ENCODE data around the gene EIF4E3. TPM values are rescaled to one million over a fixed set of nuclear protein-coding genes. Genes with fewer than 3 reads are reported as not detected.

The EIF4E3 gene
- total and polyA plus RNA-seq, 7 experiments from 2014 or later: 17.7 to 72.8 (median 35.3) TPM

DNA sequence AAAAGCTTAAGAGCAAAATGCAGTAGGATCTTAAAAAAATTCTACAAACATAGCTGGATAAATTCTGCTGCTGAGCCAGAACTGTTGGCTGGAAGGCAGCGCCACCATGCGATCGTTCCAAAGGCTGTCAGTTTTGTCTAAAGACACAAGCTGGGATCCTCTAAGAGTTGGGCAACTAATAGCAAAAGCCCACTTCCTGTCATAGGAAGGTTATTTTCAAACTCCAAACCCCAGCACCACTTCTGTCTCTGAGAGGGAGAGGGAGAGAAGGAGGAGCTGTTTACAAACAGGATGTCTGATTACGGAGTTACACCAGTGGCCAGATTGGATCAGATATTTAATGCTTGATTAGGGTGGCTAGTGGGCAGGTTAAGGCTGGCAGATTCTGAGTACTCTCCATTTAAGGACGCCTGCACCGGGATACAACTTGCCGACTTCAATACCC lies 44.0 kb downstream of the EIF4E3 start:
- ATAC-seq (peak; percentile 60), DNase-seq (peak in 6 of 9 donors; percentile 12 to 54 (median 18))
- intact Hi-C loops (cut with micrococcal nuclease): loop anchor here in 1 of 2 donors (1.0 kb wide), 2 partner anchors 1131 to 1617 kb away; no protein-coding TSS in a partner anchor
- Histone ChIP-seq H3K4me1 (ENCODE audit: control insufficient read depth in 2 of 2, insufficient read depth in 2 of 2, low read length in 2 of 2) (no peaks in the 10 kb centered on the region), H3K4me3 (ENCODE audit: low read length) (no peak overlapping the region), H3K27ac (ENCODE audit: low read depth, low read length) (no peak overlapping the region), H3K36me3 (ENCODE audit: control insufficient read depth in 2 of 3, insufficient read depth in 3 of 3, low read length in 3 of 3) (peaks cover 0 to 15% (median 7%) of the 10 kb centered on the region in 3 experiments), H3K27me3 (ENCODE audit: control insufficient read depth in 2 of 2, insufficient read depth in 2 of 2, low read length in 2 of 2) (no peaks in the 10 kb centered on the region), H3K9me3 (ENCODE audit: control insufficient read depth in 2 of 3, low read length in 3 of 3) (no peaks in the 10 kb centered on the region)
- Mint-ChIP-seq H3K4me1 (peaks cover 0 to 22% (median 10%) of the 10 kb centered on the region in 7 donors), H3K27me3 (no peaks in the 10 kb centered on the region), H3K27ac (peak overlapping the region in 4 of 9 donors; percentile 48 to 86 (median 60)), H3K36me3 (peaks cover 7 to 27% (median 22%) of the 10 kb centered on the region in 5 donors), H3K9me3 (no peaks in the 10 kb centered on the region), H3K4me3 (no peak overlapping the region)
- ChIA-PET POLR2A (interaction anchor here (0.6 kb wide), 1 partner anchor 1189 kb away, joined by 5 read pairs; no protein-coding TSS in a partner anchor), CTCF (interaction anchor here (1.0 to 1.4 kb wide), 3 partner anchors 10 to 1131 kb away, joined by 3 to 4 read pairs (median 3); no protein-coding TSS in a partner anchor)

DNA sequence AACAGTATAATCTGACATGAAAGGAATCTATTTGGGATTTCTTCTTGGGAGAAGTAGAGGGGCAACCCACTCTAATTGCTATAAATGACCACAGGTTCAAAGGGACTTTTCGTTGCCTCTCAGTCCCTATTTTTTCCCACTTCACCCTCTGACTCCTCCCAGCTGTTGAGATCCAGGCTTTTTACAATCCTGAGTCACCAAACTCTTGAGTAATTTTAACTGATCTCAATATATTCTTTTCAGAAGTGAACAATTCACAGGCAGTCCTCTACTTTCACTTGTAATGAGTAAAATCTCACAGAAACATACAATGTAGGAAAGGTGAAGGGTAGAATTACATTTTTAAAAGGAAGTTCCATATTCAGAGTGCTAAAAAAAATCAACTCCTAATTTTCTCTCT lies 44.6 kb downstream of the EIF4E3 start:
- no peaks in the 10 kb centered on the region for H3K27me3 ChIP-seq (ENCODE audit: control insufficient read depth in 2 of 2, insufficient read depth in 2 of 2, low read length in 2 of 2)
- no peak overlapping the region for H3K27ac ChIP-seq (ENCODE audit: low read depth, low read length)
- intact Hi-C loops (cut with micrococcal nuclease): loop anchor here in 1 of 2 donors (1.0 kb wide), 2 partner anchors 1130 to 1616 kb away; no protein-coding TSS in a partner anchor
- H3K9me3 Mint-ChIP-seq: no peaks in the 10 kb centered on the region
- peaks cover 0 to 9% (median 7%) of the 10 kb centered on the region in 3 experiments for H3K36me3 ChIP-seq (ENCODE audit: control insufficient read depth in 2 of 3, insufficient read depth in 3 of 3, low read length in 3 of 3)
- ChIA-PET POLR2A (no interaction called here), CTCF (interaction anchor here (1.0 to 1.4 kb wide), 3 partner anchors 10 to 1130 kb away, joined by 3 to 4 read pairs (median 3); no protein-coding TSS in a partner anchor)
- H3K27ac Mint-ChIP-seq: peak overlapping the region in 1 of 9 donors; percentile 24
- no peaks in the 10 kb centered on the region for H3K27me3 Mint-ChIP-seq
- peaks cover 0 to 22% (median 10%) of the 10 kb centered on the region in 7 donors for H3K4me1 Mint-ChIP-seq
- H3K4me1 ChIP-seq (ENCODE audit: control insufficient read depth in 2 of 2, insufficient read depth in 2 of 2, low read length in 2 of 2): no peaks in the 10 kb centered on the region
- no peak overlapping the region for H3K4me3 Mint-ChIP-seq
- ATAC-seq (no peak), DNase-seq (no peak)
- no peak overlapping the region for H3K4me3 ChIP-seq (ENCODE audit: low read length)
- peaks cover 7 to 30% (median 21%) of the 10 kb centered on the region in 5 donors for H3K36me3 Mint-ChIP-seq
- H3K9me3 ChIP-seq (ENCODE audit: control insufficient read depth in 2 of 3, low read length in 3 of 3): no peaks in the 10 kb centered on the region

DNA sequence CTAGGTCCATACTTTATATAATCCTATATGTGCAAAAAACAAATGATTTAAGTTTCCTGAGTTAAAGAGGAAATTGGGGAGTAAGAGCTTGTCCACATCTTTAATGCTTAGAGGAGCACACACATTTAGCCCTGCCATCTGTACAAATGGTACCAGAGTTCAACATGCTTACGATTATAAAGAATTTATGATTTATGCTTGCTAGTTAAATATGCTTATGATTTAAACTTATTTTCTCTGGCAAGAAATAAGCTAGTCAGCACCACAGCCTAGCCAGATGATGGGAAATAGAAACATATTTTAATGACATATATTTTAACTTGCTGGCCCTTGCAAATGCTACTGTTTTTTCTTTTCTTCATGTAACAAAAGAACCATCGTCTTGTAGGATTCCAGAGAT lies 48.3 kb downstream of the EIF4E3 start:
- Mint-ChIP-seq H3K4me1 (peaks cover 0 to 21% (median 8%) of the 10 kb centered on the region in 7 donors), H3K36me3 (peaks cover 0 to 26% (median 24%) of the 10 kb centered on the region in 5 donors), H3K4me3 (no peak overlapping the region), H3K27me3 (no peaks in the 10 kb centered on the region), H3K27ac (peak overlapping the region in 1 of 9 donors; percentile 28), H3K9me3 (no peaks in the 10 kb centered on the region)
- Histone ChIP-seq H3K9me3 (ENCODE audit: control insufficient read depth in 2 of 3, low read length in 3 of 3) (no peaks in the 10 kb centered on the region), H3K4me1 (ENCODE audit: control insufficient read depth in 2 of 2, insufficient read depth in 2 of 2, low read length in 2 of 2) (no peaks in the 10 kb centered on the region), H3K27ac (ENCODE audit: low read depth, low read length) (no peak overlapping the region), H3K4me3 (ENCODE audit: low read length) (no peak overlapping the region), H3K27me3 (ENCODE audit: control insufficient read depth in 2 of 2, insufficient read depth in 2 of 2, low read length in 2 of 2) (no peaks in the 10 kb centered on the region), H3K36me3 (ENCODE audit: control insufficient read depth in 2 of 3, insufficient read depth in 3 of 3, low read length in 3 of 3) (no peaks in the 10 kb centered on the region)
- intact Hi-C loops (cut with micrococcal nuclease): no loop called here
- POLR2A ChIA-PET: no interaction called here
- ATAC-seq: no peak
- DNase-seq: no peak
- CTCF ChIA-PET: interaction anchor here (0.6 kb wide), 1 partner anchor 888 kb away, joined by 3 read pairs; no protein-coding TSS in a partner anchor

DNA sequence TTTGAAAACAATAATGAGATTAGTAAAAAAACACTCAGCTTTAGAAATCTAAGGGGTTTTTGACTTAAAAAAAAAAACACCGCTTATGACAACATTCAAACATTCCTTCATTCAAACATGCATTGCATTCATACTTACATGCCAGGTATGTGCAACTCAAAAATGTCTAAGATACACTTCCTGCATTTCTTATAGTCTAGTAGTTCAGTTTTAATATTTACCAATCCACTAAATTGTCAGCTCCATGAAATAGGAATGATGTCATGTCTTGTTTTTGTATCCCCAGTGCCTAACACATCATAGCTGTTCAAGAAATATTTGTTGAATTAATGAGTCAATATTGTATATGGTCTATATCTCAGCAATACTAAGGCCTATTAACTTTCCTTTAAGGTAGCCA lies 51.7 kb downstream of the EIF4E3 start:
- CTCF ChIA-PET: no interaction called here
- peaks cover 0 to 15% (median 2%) of the 10 kb centered on the region in 7 donors for H3K4me1 Mint-ChIP-seq
- peaks cover 0 to 2% (median 0%) of the 10 kb centered on the region in 11 donors for H3K9me3 Mint-ChIP-seq
- no peaks in the 10 kb centered on the region for H3K27me3 ChIP-seq (ENCODE audit: control insufficient read depth in 2 of 2, insufficient read depth in 2 of 2, low read length in 2 of 2)
- no peak for ATAC-seq
- H3K27me3 Mint-ChIP-seq: no peaks in the 10 kb centered on the region
- no peaks in the 10 kb centered on the region for H3K36me3 ChIP-seq (ENCODE audit: control insufficient read depth in 2 of 3, insufficient read depth in 3 of 3, low read length in 3 of 3)
- no peak for DNase-seq
- peaks cover 7 to 33% (median 24%) of the 10 kb centered on the region in 5 donors for H3K36me3 Mint-ChIP-seq
- H3K4me3 Mint-ChIP-seq: no peak overlapping the region
- POLR2A ChIA-PET: no interaction called here
- no peaks in the 10 kb centered on the region for H3K9me3 ChIP-seq (ENCODE audit: control insufficient read depth in 2 of 3, low read length in 3 of 3)
- H3K4me3 ChIP-seq (ENCODE audit: low read length): no peak overlapping the region
- no peaks in the 10 kb centered on the region for H3K4me1 ChIP-seq (ENCODE audit: control insufficient read depth in 2 of 2, insufficient read depth in 2 of 2, low read length in 2 of 2)
- no peak overlapping the region for H3K27ac ChIP-seq (ENCODE audit: low read depth, low read length)
- H3K27ac Mint-ChIP-seq: peak overlapping the region in 4 of 9 donors; percentile 25 to 34 (median 32)
- intact Hi-C loops (cut with micrococcal nuclease): no loop called here

DNA sequence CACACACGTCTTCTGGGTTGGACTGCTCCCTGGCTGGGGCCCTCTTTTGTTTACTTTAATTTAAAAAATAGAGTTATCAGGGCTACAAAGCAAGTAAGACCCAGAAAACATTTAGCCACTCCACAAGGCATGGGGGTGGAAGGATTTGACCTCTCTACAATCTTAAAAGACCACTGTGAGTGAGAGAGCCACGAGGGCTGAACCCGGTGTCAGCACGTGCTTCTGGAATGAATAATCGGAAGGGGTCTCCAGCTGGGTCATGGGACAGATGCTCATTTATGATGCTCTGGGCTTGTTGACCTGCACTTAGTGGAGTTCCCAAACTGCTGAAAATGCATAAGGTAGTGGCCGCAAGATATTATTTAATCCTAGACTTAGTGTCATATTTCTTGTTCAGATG lies 52.4 kb downstream of the EIF4E3 start:
- H3K4me1 ChIP-seq (ENCODE audit: control insufficient read depth in 2 of 2, insufficient read depth in 2 of 2, low read length in 2 of 2): no peaks in the 10 kb centered on the region
- no peak for ATAC-seq
- ChIA-PET CTCF (no interaction called here), POLR2A (no interaction called here)
- Mint-ChIP-seq H3K4me3 (no peak overlapping the region), H3K27ac (peak overlapping the region in 3 of 9 donors; percentile 25 to 64 (median 55)), H3K9me3 (peaks cover 0 to 9% (median 0%) of the 10 kb centered on the region in 11 donors), H3K27me3 (no peaks in the 10 kb centered on the region), H3K36me3 (peaks cover 7 to 32% (median 27%) of the 10 kb centered on the region in 5 donors), H3K4me1 (peaks cover 0 to 13% (median 6%) of the 10 kb centered on the region in 7 donors)
- no peaks in the 10 kb centered on the region for H3K27me3 ChIP-seq (ENCODE audit: control insufficient read depth in 2 of 2, insufficient read depth in 2 of 2, low read length in 2 of 2)
- no peaks in the 10 kb centered on the region for H3K9me3 ChIP-seq (ENCODE audit: control insufficient read depth in 2 of 3, low read length in 3 of 3)
- H3K4me3 ChIP-seq (ENCODE audit: low read length): no peak overlapping the region
- no peak for DNase-seq
- intact Hi-C loops (cut with micrococcal nuclease): no loop called here
- no peaks in the 10 kb centered on the region for H3K36me3 ChIP-seq (ENCODE audit: control insufficient read depth in 2 of 3, insufficient read depth in 3 of 3, low read length in 3 of 3)
- no peak overlapping the region for H3K27ac ChIP-seq (ENCODE audit: low read depth, low read length)

DNA sequence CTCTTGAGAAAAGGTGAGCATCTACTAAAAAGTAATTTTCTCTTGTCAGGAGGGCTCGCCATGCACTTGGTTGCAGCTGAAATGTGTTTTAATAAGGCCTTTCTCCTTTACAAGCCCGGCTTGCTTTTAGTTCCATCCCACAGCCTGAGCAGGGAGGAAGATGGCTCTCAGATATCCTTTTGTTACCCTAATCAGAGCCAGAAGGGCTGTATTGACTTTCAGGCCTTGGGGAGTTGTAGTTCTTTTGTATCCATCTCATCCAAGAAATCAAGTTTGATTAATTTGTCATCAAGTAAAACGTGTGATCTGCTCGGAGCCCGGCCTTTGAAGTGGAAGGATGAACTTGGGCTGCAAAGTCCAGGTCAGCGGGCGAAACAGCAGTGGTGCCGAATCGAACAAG lies 52.9 kb downstream of the EIF4E3 start:
- no peaks in the 10 kb centered on the region for H3K27me3 ChIP-seq (ENCODE audit: control insufficient read depth in 2 of 2, insufficient read depth in 2 of 2, low read length in 2 of 2)
- Mint-ChIP-seq H3K36me3 (peaks cover 6 to 32% (median 30%) of the 10 kb centered on the region in 5 donors), H3K27ac (peak overlapping the region in 3 of 9 donors; percentile 13 to 64 (median 25)), H3K4me1 (peaks cover 0 to 13% (median 6%) of the 10 kb centered on the region in 7 donors), H3K9me3 (peaks cover 0 to 13% (median 1%) of the 10 kb centered on the region in 11 donors), H3K4me3 (no peak overlapping the region), H3K27me3 (no peaks in the 10 kb centered on the region)
- no peak for ATAC-seq
- POLR2A ChIA-PET: no interaction called here
- H3K4me1 ChIP-seq (ENCODE audit: control insufficient read depth in 2 of 2, insufficient read depth in 2 of 2, low read length in 2 of 2): no peaks in the 10 kb centered on the region
- DNase-seq: no peak
- CTCF ChIA-PET: no interaction called here
- intact Hi-C loops (cut with micrococcal nuclease): no loop called here
- H3K9me3 ChIP-seq (ENCODE audit: control insufficient read depth in 2 of 3, low read length in 3 of 3): no peaks in the 10 kb centered on the region
- H3K27ac ChIP-seq (ENCODE audit: low read depth, low read length): no peak overlapping the region
- no peaks in the 10 kb centered on the region for H3K36me3 ChIP-seq (ENCODE audit: control insufficient read depth in 2 of 3, insufficient read depth in 3 of 3, low read length in 3 of 3)
- no peak overlapping the region for H3K4me3 ChIP-seq (ENCODE audit: low read length)
